GM12873 (cell line): ENCODE measurements around the gene TIAM2.

ENCODE experiments used
- CTCF ChIP-seq: IDR thresholded peaks from 2 replicates; pipeline ENCODE4 v1.5.1; 2012; ENCODE audit warnings: low read depth, mild to moderate bottlenecking, moderate library complexity, low read length, control low read depth; ENCODE audit not compliant: insufficient read depth; ENCODE audit errors: missing control alignments

The TIAM2 gene

GRCh38 chr6:155200012-155200411 is 204.9 kb downstream of the TIAM2 start:
- TF ChIP-seq CTCF = no peak

GRCh38 chr6:155201461-155202226 is 206.5 kb downstream of the TIAM2 start:
- TF ChIP-seq CTCF = no peak

GRCh38 chr6:155207223-155207622 is 212.1 kb downstream of the TIAM2 start:
- TF ChIP-seq CTCF = no peak

GRCh38 chr6:155212106-155212505 is 217.0 kb downstream of the TIAM2 start:
- no peak for TF ChIP-seq CTCF

GRCh38 chr6:155212616-155213380 is 217.7 kb downstream of the TIAM2 start:
- no peak for TF ChIP-seq CTCF

- no peak for TF ChIP-seq CTCF
Observed at GRCh38 chr6:155213611-155214372, 218.7 kb downstream of the TIAM2 start.

- TF ChIP-seq CTCF = no peak
Observed at GRCh38 chr6:155215906-155216305, 220.8 kb downstream of the TIAM2 start.
